Left renal pelvis (tissue), 4 donors: Measurements from ENCODE around the gene TFAP2B. TPM values are rescaled to one million over a fixed set of nuclear protein-coding genes. Genes with fewer than 3 reads are reported as not detected.
A peak's percentile ranks its signal among the peaks of the same experiment; 100 is the strongest.

Experiments
- DNase-seq, 4 donors: peaks; one replicate each; pipeline ENCODE4 v3.0.0-alpha.2; 2013; ENCODE audit warnings: low read depth in 4 of 4, low spot score in 3 of 4
- polyA plus RNA-seq, 4 donors: library from polyadenylated mRNA; unstranded; fragments of 120-200 nt; gene quantifications; one replicate each; pipeline ENCODE4 v1.2.1, GENCODE V29; 2013; ENCODE audit not compliant: insufficient read length in 4 of 4

Gene TFAP2B
- polyA plus RNA-seq, 4 donors: 0.42 to 17.0 (median 12.9) TPM

DNA sequence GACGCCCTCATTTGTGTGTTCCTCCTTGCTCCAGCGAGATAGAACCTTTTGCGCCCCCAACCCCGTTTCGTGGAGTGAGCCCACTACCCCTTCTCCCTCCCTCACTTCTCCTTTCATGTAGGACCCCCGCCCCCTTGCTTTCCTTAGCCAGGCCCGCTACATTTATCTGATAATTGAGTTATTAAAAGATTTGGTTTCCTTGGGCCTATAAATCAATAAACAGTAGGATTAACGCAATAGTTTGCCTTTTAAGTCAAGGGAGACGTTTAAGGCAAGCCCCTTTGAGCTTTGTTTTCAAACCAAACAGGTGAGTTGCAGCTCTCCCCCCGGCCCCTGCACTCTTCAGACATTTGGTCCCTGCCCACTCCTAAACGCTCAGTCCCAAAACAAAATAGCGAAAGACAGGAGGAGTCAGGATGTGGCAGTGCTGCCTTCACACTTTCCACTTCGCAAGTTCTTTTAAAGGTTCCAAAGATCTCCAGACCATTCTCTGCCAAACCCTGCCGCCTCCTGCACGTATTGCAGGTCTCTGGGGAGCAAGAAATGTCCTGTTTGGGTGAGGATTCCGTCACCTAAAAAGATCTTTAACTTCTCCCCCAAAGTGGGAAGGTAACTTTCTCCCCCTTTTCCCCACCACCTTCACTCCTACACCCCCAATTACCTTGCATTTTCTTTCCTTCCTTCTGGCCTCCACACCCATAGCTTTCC is 27.6 kb downstream of the TFAP2B start:
- DNase-seq: no peak

DNA sequence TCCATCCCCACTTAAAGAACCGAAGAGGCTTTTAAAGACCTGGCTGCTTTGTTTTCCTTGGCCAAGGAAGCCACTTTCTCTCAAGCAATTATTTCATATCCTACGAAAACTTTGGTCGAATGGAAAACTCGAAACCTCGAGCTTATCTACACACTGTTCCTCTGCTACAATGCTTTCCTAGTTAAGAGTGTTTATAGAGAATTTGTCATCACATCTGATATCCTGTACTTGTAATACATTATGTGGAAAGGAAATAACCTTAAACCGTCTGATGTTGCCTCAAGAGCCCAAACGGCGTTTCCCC is 28.1 kb downstream of the TFAP2B start:
- no peak for DNase-seq

GRCh38 chr6:50847890-50848594 is 29.4 kb downstream of the TFAP2B start:
- DNase-seq: no peak

DNA sequence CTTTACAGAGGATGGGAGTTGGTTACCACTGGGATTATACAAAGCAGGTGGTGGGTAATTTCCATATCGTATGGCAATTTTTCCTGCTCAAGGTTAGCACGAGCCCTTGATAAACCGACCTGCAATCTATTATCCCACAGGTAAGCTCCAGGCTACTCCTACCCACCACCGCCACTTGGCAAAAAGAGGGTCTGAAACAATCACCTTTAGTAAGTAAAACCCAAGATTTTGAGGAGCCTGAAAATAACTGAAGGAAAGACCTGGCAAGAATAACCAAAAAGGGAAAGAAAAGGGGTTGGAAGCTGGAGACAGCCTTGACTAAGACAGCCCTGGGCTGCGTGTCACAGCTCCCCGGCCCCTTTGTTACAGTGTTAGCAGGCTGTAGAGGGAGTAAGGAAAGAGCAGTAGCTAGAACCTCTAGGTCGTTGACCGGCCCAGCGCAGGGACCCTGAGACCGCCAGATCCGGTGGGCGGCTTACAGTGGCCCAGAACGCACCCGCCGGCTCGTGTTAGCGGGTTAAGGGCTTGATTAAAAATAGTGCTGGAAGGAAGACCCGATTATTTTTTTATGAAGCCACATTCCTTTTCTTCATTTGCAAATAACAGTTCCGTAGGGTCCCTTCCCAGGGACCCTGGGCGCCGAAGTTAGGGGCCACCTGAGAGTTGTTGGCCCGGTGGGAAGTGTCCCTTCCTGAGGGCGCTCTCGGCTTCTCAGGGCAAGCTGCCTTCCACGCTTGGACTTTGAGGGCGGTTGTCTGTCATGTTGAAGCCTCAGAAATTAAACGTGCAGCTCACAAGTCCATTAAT is 30.5 kb downstream of the TFAP2B start:
- DNase-seq: no peak

DNA sequence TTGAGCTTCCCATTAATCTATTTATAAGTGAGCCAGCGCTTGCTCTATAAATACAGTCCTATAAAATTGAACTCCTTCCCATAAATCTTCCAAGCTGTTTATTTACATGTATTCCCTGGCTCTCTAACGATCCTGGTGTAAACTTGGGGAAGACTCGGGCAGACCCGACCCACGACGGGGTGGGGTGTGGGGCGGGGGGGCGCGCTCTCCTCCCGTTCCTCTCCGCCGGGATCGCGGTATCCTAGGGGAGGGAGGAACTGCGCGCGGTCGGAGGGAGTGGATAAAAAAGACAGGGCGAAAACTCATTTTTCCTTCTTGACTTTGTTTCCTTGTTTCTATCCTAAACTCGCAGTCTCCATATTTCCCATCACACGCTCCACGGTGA is 31.1 kb downstream of the TFAP2B start:
- DNase-seq: no peak

GRCh38 chr6:50850223-50851048 is 31.8 kb downstream of the TFAP2B start:
- DNase-seq: no peak

- no peak for DNase-seq
Observed at GRCh38 chr6:50851049-50851845, 32.6 kb downstream of the TFAP2B start.

GRCh38 chr6:50853939-50854338 is 35.3 kb downstream of the TFAP2B start:
- no peak for DNase-seq

DNA sequence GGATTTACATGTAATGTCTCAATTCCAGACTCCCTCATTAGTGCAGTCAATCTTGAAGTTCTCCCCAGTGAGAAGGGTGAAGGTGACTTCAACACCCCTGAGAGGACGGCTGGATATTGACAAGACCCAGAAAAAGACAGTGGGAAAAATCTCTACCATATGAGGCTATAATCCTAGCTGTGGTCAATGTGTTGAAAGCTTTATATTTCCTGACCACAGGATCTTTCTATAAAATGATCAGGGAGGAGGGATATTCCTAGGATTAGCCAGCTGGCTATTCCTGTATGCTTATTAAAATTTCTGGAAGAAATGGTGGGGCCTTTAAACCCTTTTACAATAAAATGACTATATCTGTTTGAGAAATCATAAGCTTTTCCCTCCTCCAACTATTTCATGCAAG is 43.0 kb downstream of the TFAP2B start:
- DNase-seq: no peak

DNA sequence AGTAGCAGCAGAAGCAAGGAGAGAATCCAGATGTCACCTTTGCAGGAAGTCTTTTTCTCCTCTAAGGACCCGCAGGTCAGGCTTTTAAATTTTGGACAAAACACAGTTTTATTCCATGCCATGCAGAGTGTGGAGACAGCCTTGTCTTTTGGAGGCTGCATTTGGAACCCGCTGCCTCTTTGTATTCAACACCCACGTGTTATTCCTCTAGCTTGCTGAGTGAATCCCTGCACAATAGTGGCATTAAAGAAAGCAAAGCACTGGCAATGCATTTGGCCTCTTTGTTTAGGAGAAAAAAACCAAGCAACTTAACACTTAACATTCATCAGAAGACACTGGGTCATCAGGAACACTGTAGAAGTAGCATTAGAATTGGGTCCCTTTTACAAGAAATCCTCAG is 43.5 kb downstream of the TFAP2B start:
- DNase-seq: no peak

- no peak for DNase-seq
Observed at GRCh38 chr6:50864601-50865000, 45.9 kb downstream of the TFAP2B start.

DNA sequence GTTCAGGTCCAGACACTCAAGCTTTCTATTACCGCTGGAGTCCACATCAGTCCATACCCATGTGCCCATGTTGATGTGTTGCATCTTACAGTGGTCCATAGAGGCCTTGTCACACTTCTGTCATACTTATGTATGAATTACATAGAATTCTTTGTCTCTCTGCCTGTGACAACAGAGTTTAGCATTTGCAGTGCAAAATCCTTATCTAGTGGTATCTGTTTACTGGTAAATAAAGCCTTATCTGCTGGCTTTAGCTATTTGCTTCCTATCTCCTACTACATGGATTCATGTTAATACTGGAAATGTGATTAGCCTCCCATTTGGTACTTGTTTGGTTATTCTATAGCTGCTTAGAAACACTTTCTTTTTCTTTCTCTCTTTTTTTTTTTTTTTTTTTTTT is 49.8 kb downstream of the TFAP2B start:
- DNase-seq: no peak

DNA sequence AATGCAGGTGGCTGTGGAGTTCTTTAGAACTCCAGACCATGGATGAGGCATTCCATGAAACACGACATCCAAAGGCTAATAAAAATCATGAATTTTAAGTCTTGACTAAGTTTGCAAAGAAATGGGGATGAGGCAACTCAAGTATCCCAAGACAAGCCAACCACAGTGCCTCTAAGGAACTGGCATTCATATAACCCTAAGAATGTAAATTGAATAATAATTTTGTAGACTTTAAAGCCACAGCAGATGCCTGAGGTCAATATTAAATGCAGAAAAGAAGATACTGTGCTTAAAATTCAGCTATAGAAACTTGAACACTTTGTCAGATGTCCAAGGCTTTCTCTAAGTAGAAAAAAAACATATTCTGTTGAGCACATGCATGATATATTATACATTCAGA is 54.5 kb downstream of the TFAP2B start:
- no peak for DNase-seq

GRCh38 chr6:50884364-50884763 is 65.7 kb downstream of the TFAP2B start:
- DNase-seq: no peak

DNA sequence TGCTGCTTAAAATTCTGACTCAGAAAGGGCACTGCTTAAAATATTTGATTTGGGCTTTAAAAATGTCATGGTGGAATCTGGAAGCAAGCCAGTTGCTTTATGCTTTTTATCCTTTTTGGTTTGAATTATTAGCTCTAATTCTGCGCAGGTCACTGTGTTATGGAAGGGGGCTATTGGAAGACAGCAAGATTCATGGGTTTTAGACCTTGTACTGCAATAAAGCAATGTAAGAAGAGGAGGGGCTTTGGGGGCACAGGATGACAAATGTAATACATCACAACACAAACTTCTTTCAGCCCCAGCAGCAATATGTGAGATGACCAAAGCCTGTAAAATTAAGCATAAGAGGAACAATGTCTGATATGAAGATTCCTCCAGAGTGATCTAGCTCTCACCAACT is 68.4 kb downstream of the TFAP2B start:
- peak in 3 of 4 donors; percentile 2 to 3 (median 3) for DNase-seq

DNA sequence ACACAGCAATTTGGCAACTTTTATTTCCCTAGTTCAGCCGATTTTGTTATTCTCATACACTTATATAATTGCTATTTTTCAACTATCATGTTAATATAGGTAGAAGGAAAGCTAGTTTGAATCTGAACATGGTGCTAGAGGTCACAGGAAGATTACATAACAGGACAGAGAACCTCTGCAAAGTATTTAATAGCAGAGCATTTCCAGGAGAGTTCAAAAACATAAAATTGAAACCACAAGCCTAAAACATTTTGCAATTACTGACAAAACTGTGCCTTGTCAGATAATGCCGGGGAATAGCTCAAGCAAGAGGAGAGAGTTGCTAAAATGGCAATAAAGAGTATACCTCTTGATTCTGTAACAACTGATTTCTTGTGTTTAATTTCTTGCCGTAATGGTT is 70.8 kb downstream of the TFAP2B start:
- no peak for DNase-seq

DNA sequence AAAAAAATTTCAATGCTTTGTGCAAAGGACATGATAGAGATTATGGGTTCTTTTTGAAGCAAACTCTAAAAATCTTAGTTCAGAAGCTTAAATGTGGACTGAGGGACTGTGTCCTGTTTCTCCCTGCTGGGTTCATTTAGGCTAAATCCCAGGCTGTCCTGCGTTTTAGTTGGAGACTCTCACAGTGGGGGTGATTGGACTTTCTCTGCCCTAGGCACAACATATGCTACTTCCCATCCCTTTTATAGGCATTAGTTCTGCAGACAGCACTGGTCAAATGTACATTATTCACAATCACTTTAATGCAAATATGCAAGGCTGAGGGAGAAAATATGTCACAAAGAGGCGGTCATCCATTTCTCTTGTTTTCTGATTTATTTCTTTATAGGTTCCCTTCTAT is 71.3 kb downstream of the TFAP2B start:
- DNase-seq: no peak

DNA sequence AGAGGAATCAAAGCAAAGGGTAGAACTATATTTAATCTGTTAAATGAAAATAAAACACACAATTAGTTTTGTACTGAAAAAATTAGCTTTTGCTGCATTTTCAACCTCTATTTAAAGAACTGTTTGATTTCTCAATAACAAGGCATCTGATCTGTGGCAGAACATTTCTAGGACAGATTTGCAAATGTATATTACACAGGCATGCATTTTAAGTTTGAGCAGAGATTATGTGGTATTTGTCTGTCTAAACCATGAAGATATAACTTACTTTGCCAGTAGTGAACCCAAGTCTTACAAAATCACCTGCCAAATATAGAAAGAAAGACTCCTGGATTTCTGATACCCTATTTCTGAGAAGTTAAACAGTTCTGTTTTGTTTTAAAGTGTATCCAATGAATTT is 71.9 kb downstream of the TFAP2B start:
- no peak for DNase-seq

DNA sequence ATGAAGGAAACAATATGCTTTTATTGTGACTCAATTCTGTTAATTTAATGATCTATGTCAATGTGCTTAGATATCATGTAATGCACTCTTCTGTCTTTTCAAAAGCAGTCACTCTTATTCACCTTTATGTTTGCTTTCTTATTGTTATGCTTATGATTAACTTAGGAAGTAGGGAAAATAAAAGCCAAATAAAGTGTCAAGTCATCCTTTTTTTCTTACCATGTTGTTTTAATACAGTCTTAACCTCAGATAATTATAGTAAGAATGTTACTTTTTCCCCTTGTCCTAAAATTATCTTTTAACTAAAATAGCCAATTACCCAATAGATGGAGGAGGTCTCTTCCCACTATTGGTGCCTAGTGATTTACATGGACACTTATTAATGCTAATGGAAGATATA is 72.6 kb downstream of the TFAP2B start:
- no peak for DNase-seq
